Liver (tissue), 9 donors: ENCODE results near the gene PIP5K1C. TPM values are rescaled to one million over a fixed set of nuclear protein-coding genes. Genes with fewer than 3 reads are reported as not detected.
"Not testable (repeated sequence)": the region's sequence is repeated elsewhere in the genome, so short reads cannot be mapped to it uniquely, and the experiment has no call there.

Experiments used
- DNase-seq: peaks from one replicate; pipeline ENCODE4 v3.0.0-alpha.2; 2017; ENCODE audit warnings: low spot score
- H3K27ac ChIP-seq, 2 donors: one replicate each; pipeline ENCODE4 v1.7.0; 2013; ENCODE audit warnings: inconsistent platforms in 2 of 2, low read length in 2 of 2, control low read depth in 1 of 2, low read depth in 1 of 2, mild to moderate bottlenecking in 1 of 2
- H3K27me3 ChIP-seq, 4 donors: one replicate each; pipeline versions ENCODE4 v1.6.1 to v1.7.0; 2013; ENCODE audit warnings: low read length in 3 of 4, inconsistent platforms in 1 of 4, mild to moderate bottlenecking in 1 of 4, moderate library complexity in 1 of 4; ENCODE audit not compliant: control insufficient read depth in 4 of 4, insufficient read depth in 4 of 4
- H3K36me3 ChIP-seq, 4 donors: one replicate each; pipeline versions ENCODE4 v1.6.1 to v1.7.0; 2013; ENCODE audit warnings: low read length in 3 of 4, mild to moderate bottlenecking in 3 of 4, low read depth in 1 of 4, moderate library complexity in 1 of 4; ENCODE audit not compliant: control insufficient read depth in 4 of 4, insufficient read depth in 3 of 4
- H3K4me1 ChIP-seq, 4 donors: one replicate each; pipeline versions ENCODE4 v1.6.1 to v1.7.0; 2013; ENCODE audit warnings: low read length in 3 of 4, mild to moderate bottlenecking in 3 of 4, moderate library complexity in 1 of 4; ENCODE audit not compliant: control insufficient read depth in 4 of 4, insufficient read depth in 4 of 4
- H3K4me3 ChIP-seq, 3 donors: one replicate each; pipeline versions ENCODE4 v1.6.1 to v1.7.0; 2013; ENCODE audit warnings: low read length in 3 of 3, control low read depth in 1 of 3, low read depth in 1 of 3, mild to moderate bottlenecking in 1 of 3
- H3K9ac ChIP-seq, 2 donors: one replicate each; pipeline ENCODE4 v1.7.0; 2013; ENCODE audit warnings: low read length in 2 of 2, mild to moderate bottlenecking in 2 of 2, moderate library complexity in 2 of 2, control low read depth in 1 of 2, low read depth in 1 of 2
- H3K9me3 ChIP-seq, 4 donors: one replicate each; pipeline versions ENCODE4 v1.6.1 to v1.7.0; 2013; ENCODE audit warnings: low read length in 3 of 4; ENCODE audit not compliant: control insufficient read depth in 4 of 4
- ATF3 ChIP-seq: IDR thresholded peaks from 2 replicates; pipeline ENCODE4 v1.6.1; 2016; ENCODE audit warnings: antibody characterized with exemption
- CTCF ChIP-seq: fragments of 150-350 bp; IDR thresholded peaks from 2 replicates; pipeline ENCODE4 v1.5.1; 2017; ENCODE audit warnings: improper control_type of control experiment, low read depth, low read length; ENCODE audit not compliant: missing input control
- EGR1 ChIP-seq, 2 donors: IDR thresholded peaks; 2 replicates each; pipeline ENCODE4 v1.6.1; 2016 to 2018; ENCODE audit warnings: antibody characterized with exemption in 2 of 2, low read depth in 2 of 2
- FOXA1 ChIP-seq: IDR thresholded peaks from 2 replicates; pipeline ENCODE4 v1.6.1; 2016; ENCODE audit warnings: antibody characterized with exemption
- HNF4A ChIP-seq, 2 donors: conservative IDR thresholded peaks; 2 replicates each; pipeline ENCODE4 v1.6.1; 2016; ENCODE audit warnings: antibody characterized with exemption in 2 of 2, mild to moderate bottlenecking in 2 of 2
- HNF4G ChIP-seq: IDR thresholded peaks from 2 replicates; pipeline ENCODE4 v1.6.1; 2016; ENCODE audit warnings: antibody characterized with exemption
- JUND ChIP-seq, 2 donors: IDR thresholded peaks; 2 replicates each; pipeline ENCODE4 v1.6.1; 2016; ENCODE audit warnings: antibody characterized with exemption in 2 of 2
- MAX ChIP-seq: IDR thresholded peaks from 2 replicates; pipeline ENCODE4 v1.6.1; 2016; ENCODE audit warnings: antibody characterized with exemption
- NR2F2 ChIP-seq: IDR thresholded peaks from 2 replicates; pipeline ENCODE4 v1.6.1; 2016; ENCODE audit warnings: antibody characterized with exemption
- RAD21 ChIP-seq, 2 donors: IDR thresholded peaks; 2 replicates each; pipeline ENCODE4 v1.6.1; 2016; ENCODE audit warnings: antibody characterized with exemption in 2 of 2, mild to moderate bottlenecking in 2 of 2
- REST ChIP-seq: IDR thresholded peaks from 2 replicates; pipeline ENCODE4 v1.6.1; 2016; ENCODE audit warnings: antibody characterized with exemption, mild to moderate bottlenecking
- RXRA ChIP-seq, 2 donors: IDR thresholded peaks; 2 replicates each; pipeline ENCODE4 v1.6.1; 2017 to 2018; ENCODE audit warnings: antibody characterized with exemption in 2 of 2, mild to moderate bottlenecking in 1 of 2
- SP1 ChIP-seq: IDR thresholded peaks from 2 replicates; pipeline ENCODE4 v1.6.1; 2018; ENCODE audit warnings: antibody characterized with exemption, mild to moderate bottlenecking
- TAF1 ChIP-seq: conservative IDR thresholded peaks from 2 replicates; pipeline ENCODE4 v1.6.1; 2016; ENCODE audit warnings: antibody characterized with exemption, mild to moderate bottlenecking
- YY1 ChIP-seq: IDR thresholded peaks from 2 replicates; pipeline ENCODE4 v1.6.1; 2016; ENCODE audit warnings: antibody characterized with exemption, mild to moderate bottlenecking
- ZBTB33 ChIP-seq: IDR thresholded peaks from 2 replicates; pipeline ENCODE4 v1.6.1; 2016; ENCODE audit warnings: antibody characterized with exemption
- WGBS: extraction: QIAGEN DNeasy Blood & Tissue Kit; methylation state at CpG from one replicate; pipeline ENCODE4 v1.1.7; 2013; 5-methylcytosine and 5-hydroxymethylcytosine counted together
- polyA plus RNA-seq, 2 donors: library from polyadenylated mRNA; stranded (reverse) in 1 of 2; unstranded in 1 of 2; fragments of 200-250 nt in 1 of 2; fragments of >200 nt in 1 of 2; fragmentation: Nextera tagmentation in 1 of 2; extraction: Ambion mirVana in 1 of 2; gene quantifications; one replicate each; pipeline versions ENCODE4 v1.2.1 to v1.2.3, GENCODE V29; 2013 to 2015
- total RNA-seq, 2 donors: library from RNA; depleted of rRNA; stranded (reverse); fragments of >200 nt; gene quantifications; one replicate each; pipeline ENCODE4 v1.2.3, GENCODE V29; 2014
- donor health status: healthy.
- donor health status: healthy.
- donor health status: healthy.
- donor health status: healthy.
- donor health status: healthy.

Gene PIP5K1C
- total and polyA plus RNA-seq, 4 donors = 1.8 to 7.4 (median 6.0) TPM

GRCh38 chr19:3632098-3632497, 68.2 kb downstream of the PIP5K1C start (continued):
- no peak for TF ChIP-seq MAX
- TF ChIP-seq REST = no peak
- no peak for TF ChIP-seq NR2F2
- TF ChIP-seq YY1 = no peak

GRCh38 chr19:3631053-3631861, 69.0 kb downstream of the PIP5K1C start:
- TF ChIP-seq RXRA (IDR thresholded peaks at IDR 0.05) (no peak), MAX (no peak), ATF3 (no peak), HNF4G (no peak), HNF4A (conservative IDR thresholded peaks at IDR 0.05) (no peak), CTCF (no peak), ZBTB33 (no peak), RAD21 (IDR thresholded peaks at IDR 0.05) (no peak), YY1 (no peak), JUND (IDR thresholded peaks at IDR 0.05) (no peak), TAF1 (no peak), EGR1 (IDR thresholded peaks at IDR 0.05; ENCODE audit: low read depth in 2 of 2) (no peak), NR2F2 (no peak), SP1 (no peak), FOXA1 (no peak), REST (no peak)
- Histone ChIP-seq H3K36me3 (peaks cover 0 to 16% (median 4%) of the 10 kb centered on the region in 4 donors), H3K9ac (no peak overlapping the region), H3K9me3 (no peaks in the 10 kb centered on the region), H3K27me3 (no peaks in the 10 kb centered on the region), H3K27ac (no peak overlapping the region), H3K4me1 (peaks cover 0 to 8% (median 2%) of the 10 kb centered on the region in 4 donors), H3K4me3 (no peak overlapping the region)
- no peak for DNase-seq
- 94% methylated on average over 43 of the region's 43 CpGs for whole genome bisulfite sequencing

- 77% methylated on average over 9 of the region's 9 CpGs for WGBS
- H3K27ac ChIP-seq, H3K9me3 ChIP-seq, H3K4me3 ChIP-seq, H3K9ac ChIP-seq, DNase-seq, H3K27me3 ChIP-seq: not testable (repeated sequence)
- peaks cover 0 to 16% (median 4%) of the 10 kb centered on the region in 4 donors for H3K36me3 ChIP-seq
- peaks cover 4 to 32% (median 21%) of the 10 kb centered on the region in 4 donors for H3K4me1 ChIP-seq
Measured at GRCh38 chr19:3628766-3629165, 71.5 kb downstream of the PIP5K1C start.
